ENCODE results near the gene HNF4A.

Gene HNF4A

GRCh38 chr20:44406572-44407137, 51.2 kb downstream of the HNF4A start:
- DNase-seq, result no peak

- no peak for DNase-seq
Measured at GRCh38 chr20:44407402-44408184, 52.1 kb downstream of the HNF4A start.

GRCh38 chr20:44409132-44409600, 53.7 kb downstream of the HNF4A start:
- DNase-seq, result no peak

- DNase-seq, result no peak
Measured at GRCh38 chr20:44410583-44411019, 55.1 kb downstream of the HNF4A start.

GRCh38 chr20:44411020-44411756, 55.7 kb downstream of the HNF4A start:
- no peak for DNase-seq

- no peak for DNase-seq
Measured at GRCh38 chr20:44411757-44412401, 56.4 kb downstream of the HNF4A start.

GRCh38 chr20:44412402-44413144, 57.1 kb downstream of the HNF4A start:
- no peak for DNase-seq

GRCh38 chr20:44413575-44414345, 58.3 kb downstream of the HNF4A start:
- no peak for DNase-seq

GRCh38 chr20:44414346-44414714, 58.8 kb downstream of the HNF4A start:
- DNase-seq, result no peak

GRCh38 chr20:44414808-44415207, 59.3 kb downstream of the HNF4A start:
- DNase-seq, result no peak

GRCh38 chr20:44415833-44416715, 60.6 kb downstream of the HNF4A start:
- DNase-seq, result no peak

GRCh38 chr20:44418069-44418905, 62.8 kb downstream of the HNF4A start:
- DNase-seq, result no peak

GRCh38 chr20:44419131-44419844, 63.8 kb downstream of the HNF4A start:
- DNase-seq, result no peak

GRCh38 chr20:44420497-44420896, 65.0 kb downstream of the HNF4A start:
- DNase-seq, result no peak

- no peak for DNase-seq
Measured at GRCh38 chr20:44422083-44422482, 66.6 kb downstream of the HNF4A start.

GRCh38 chr20:44423480-44423879, 68.0 kb downstream of the HNF4A start:
- DNase-seq, result no peak

GRCh38 chr20:44424039-44424495, 68.6 kb downstream of the HNF4A start:
- DNase-seq, result no peak

GRCh38 chr20:44425923-44426322, 70.4 kb downstream of the HNF4A start:
- no peak for DNase-seq

All from stimulated activated CD4-positive, alpha-beta T cell treated with anti-CD3 and anti-CD28 coated beads, Interleukin-15, amount 100 ng/mL, for 24 hours (primary cell).